ENCODE results near the gene ARHGEF28.

The ARHGEF28 gene

GRCh38 chr5:73623901-73624404, 2.0 kb upstream of the ARHGEF28 start:
- DNase-seq, result no peak

GRCh38 chr5:73624888-73625287, 1.1 kb upstream of the ARHGEF28 start:
- no peak for DNase-seq

- DNase-seq, result no peak
Measured at GRCh38 chr5:73625372-73625943, 538 bp upstream of the ARHGEF28 start.

GRCh38 chr5:73626814-73627313, 868 bp downstream of the ARHGEF28 start:
- no peak for DNase-seq

- DNase-seq, result no peak
Measured at GRCh38 chr5:73629456-73629855, 3.5 kb downstream of the ARHGEF28 start.

- no peak for DNase-seq
Measured at GRCh38 chr5:73630765-73631164, 4.8 kb downstream of the ARHGEF28 start.

- no peak for DNase-seq
Measured at GRCh38 chr5:73631500-73631899, 5.5 kb downstream of the ARHGEF28 start.

GRCh38 chr5:73633060-73633459, 7.1 kb downstream of the ARHGEF28 start:
- DNase-seq, result no peak

GRCh38 chr5:73636408-73636807, 10.4 kb downstream of the ARHGEF28 start:
- DNase-seq, result no peak

- no peak for DNase-seq
Measured at GRCh38 chr5:73637565-73637964, 11.6 kb downstream of the ARHGEF28 start.

GRCh38 chr5:73638344-73639095, 12.5 kb downstream of the ARHGEF28 start:
- no peak for DNase-seq

GRCh38 chr5:73640861-73641320, 14.9 kb downstream of the ARHGEF28 start:
- no peak for DNase-seq

GRCh38 chr5:73641811-73642210, 15.8 kb downstream of the ARHGEF28 start:
- DNase-seq, result no peak

GRCh38 chr5:73642344-73642743, 16.3 kb downstream of the ARHGEF28 start:
- no peak for DNase-seq

GRCh38 chr5:73644385-73644963, 18.5 kb downstream of the ARHGEF28 start:
- DNase-seq, result no peak

GRCh38 chr5:73647721-73648120, 21.7 kb downstream of the ARHGEF28 start:
- no peak for DNase-seq

- no peak for DNase-seq
Measured at GRCh38 chr5:73648515-73648914, 22.5 kb downstream of the ARHGEF28 start.

- DNase-seq, result no peak
Measured at GRCh38 chr5:73649926-73650325, 23.9 kb downstream of the ARHGEF28 start.

- no peak for DNase-seq
Measured at GRCh38 chr5:73652391-73652790, 26.4 kb downstream of the ARHGEF28 start.

- no peak for DNase-seq
Measured at GRCh38 chr5:73654171-73654811, 28.3 kb downstream of the ARHGEF28 start.

GRCh38 chr5:73654819-73655318, 28.9 kb downstream of the ARHGEF28 start:
- no peak for DNase-seq

- DNase-seq, result no peak
Measured at GRCh38 chr5:73655521-73656160, 29.6 kb downstream of the ARHGEF28 start.

GRCh38 chr5:73661753-73662152, 35.8 kb downstream of the ARHGEF28 start:
- no peak for DNase-seq
